Right lung (tissue), 5 donors: ENCODE data around the gene TMC7. TPM values are rescaled to one million over a fixed set of nuclear protein-coding genes. Genes with fewer than 3 reads are reported as not detected.

Source experiments
- DNase-seq, 2 donors: peaks; one replicate each; pipeline ENCODE4 v3.0.0-alpha.2; 2013
- polyA plus RNA-seq, 5 donors: library from polyadenylated mRNA; unstranded; fragments of 120-200 nt; gene quantifications; one replicate each; pipeline versions ENCODE4 v1.2.1 to v1.2.3, GENCODE V29; 2013; ENCODE audit warnings: inconsistent platforms in 1 of 5, low replicate concordance in 1 of 5; ENCODE audit not compliant: insufficient read length in 5 of 5, insufficient read depth in 1 of 5

TMC7 gene
- polyA plus RNA-seq, 5 donors, result 2.9 to 3.9 (median 3.4) TPM

GRCh38 chr16:19027416-19027815, 43.7 kb downstream of the TMC7 start:
- no peak for DNase-seq

- no peak for DNase-seq
Measured at GRCh38 chr16:19029980-19030379, 46.2 kb downstream of the TMC7 start.

GRCh38 chr16:19031738-19032137, 48.0 kb downstream of the TMC7 start:
- no peak for DNase-seq

DNA sequence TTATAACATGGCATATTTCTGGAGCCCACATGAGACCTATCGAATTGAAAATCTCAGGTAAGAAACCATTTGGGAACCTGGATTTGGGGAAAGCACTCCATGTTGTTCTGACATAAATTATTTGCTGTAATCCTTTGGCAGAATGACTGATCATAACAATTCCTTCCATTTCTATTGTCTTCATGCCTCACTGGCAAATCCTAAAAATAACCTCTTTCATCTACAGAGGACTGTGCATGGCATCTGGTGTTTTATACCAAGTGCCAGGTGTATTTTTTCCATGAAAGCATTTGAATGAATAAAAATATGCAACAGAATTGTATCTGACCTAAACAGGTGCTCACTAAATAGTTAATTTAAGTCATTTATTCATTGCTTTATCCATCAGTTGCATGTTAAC, 50.0 kb downstream of the TMC7 start:
- no peak for DNase-seq

GRCh38 chr16:19040400-19040799, 56.7 kb downstream of the TMC7 start:
- DNase-seq, result no peak

DNA sequence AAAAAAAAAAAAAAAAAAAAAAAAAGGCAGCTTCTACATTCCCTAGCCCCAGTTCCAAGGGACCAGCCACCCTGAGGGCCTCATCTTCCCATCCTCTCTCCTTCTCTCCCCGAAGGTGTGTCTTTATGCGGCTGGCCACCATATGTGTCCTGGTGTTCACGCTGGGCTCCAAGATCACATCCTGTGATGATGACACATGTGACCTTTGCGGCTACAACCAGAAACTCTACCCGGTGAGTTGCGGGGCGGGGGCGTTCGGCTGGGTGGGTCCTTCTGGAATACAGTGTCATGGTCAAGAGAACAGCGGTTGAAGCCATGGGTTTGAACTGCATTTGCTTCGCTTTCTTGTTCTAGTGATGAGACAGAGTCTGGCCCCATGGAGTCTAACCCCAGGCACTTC, 61.0 kb downstream of the TMC7 start:
- no peak for DNase-seq

- DNase-seq, result no peak
Measured at GRCh38 chr16:19046062-19046461, 62.3 kb downstream of the TMC7 start.

DNA sequence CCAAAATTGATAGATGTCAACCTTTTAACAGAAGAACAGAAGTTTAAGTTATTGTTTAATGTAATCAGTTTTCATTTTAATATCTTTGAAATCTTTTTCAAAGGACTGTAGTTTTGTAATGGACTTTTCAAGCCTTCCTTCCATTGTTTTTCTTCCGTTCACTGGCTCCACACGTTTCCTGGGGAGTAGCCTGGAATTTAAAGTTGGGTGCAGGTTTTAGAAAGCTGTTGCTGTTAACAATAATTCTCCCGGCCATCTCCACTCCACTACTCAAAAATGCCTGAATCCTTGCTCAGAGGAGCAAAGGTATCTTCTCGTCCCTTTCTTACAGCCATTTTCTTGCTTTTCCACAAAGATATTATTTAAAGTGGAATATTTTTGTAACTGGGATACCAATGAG, 79.0 kb downstream of the TMC7 start:
- no peak for DNase-seq

- DNase-seq, result no peak
Measured at GRCh38 chr16:19066988-19067348, 83.2 kb downstream of the TMC7 start.

GRCh38 chr16:19067349-19068236, 83.9 kb downstream of the TMC7 start, which contains the start of gene COQ7:
Gene COQ7, plus strand, starts transcription at chr16:19067614. Its CDS starts 51 bp downstream, at chr16:19067665.
- DNase-seq, result peak; percentile 100

DNA sequence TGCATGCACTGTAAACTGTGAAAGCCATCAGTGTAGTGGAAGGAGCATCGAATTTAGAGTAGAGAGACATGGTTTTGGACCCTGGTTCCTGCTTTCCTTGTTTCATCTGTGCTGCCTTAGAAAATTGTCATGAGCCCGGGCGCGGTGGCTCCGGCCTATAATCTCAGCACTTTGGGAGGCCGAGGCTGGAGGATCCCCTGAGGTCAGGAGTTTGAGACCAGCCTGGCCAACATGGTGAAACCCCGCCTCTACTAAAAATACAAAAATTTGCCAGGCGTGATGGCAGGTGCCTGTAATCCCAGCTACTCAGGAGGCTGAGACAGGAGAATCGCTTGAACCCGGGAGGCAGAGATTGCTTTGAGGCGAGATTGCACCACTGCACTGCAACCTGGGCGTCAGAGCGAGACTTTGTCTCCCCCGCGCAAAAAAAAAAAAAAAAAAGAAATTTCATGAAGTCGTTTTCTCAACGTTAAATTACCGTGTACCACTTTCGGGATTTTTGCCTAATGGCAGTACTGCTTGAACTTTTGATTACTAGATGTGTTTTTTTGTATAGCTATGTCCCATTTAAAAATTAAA, 84.6 kb downstream of the TMC7 start:
- DNase-seq, result no peak

DNA sequence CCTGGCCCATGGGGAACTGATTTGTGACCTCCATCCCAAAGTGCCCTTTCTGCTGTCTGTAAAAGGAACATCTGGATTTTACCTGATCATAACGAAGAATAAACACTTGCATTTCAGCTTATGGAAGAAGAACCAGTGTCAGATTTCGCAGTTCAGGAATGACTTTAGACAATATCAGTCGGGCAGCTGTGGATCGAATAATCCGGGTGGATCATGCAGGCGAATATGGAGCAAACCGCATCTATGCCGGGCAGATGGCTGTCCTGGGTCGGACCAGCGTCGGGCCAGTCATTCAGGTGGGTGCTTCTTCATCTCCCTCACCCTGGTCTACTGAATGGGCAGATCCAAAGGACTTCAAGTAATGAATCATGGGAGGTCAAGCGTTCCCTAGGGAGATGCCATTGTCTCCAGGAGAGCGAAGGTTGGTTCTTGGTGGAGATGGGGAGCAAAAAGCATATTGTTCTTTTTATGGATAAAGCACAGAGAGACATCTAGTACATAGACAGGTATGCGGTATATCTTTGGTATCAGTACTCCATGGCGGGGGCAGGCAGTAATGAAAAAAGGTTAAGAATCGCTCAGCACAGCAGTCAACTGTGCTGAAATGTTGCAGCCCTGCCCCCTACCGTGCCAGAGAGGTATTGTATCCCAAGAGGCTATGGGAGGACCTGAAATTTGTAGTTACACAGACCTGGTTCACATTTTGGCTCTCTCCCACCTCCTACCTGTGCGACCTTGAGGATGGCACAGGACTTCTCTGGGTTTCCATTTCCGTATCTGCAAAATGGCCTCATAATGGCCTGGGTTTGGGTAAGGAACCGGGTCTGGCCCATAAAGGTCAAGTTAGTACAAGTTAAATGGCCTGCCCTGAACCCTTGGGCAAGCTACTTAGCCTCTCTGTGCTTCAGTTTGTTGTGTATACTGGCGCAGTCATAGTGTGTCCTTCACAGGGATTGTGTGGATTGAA, 88.4 kb downstream of the TMC7 start:
- DNase-seq, result no peak

DNA sequence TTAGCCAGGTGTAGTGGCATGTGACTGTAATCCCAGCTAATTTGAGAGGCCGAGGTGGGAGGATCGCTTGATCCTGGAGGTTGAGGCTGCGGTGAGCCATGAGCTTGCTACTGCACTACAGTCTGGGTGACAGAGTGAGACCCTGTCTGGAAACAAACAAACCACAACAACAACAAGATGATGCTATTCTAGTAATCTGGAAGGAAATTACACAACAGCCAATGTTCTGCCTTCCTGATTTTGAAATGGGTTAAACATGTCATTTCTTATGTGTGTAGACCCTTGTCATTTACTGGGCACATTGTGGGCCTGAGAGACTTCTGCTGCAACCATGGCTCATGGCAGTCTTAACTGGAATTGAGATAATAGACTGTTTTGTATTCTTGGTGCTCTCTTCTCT, 89.6 kb downstream of the TMC7 start:
- DNase-seq, result no peak

- no peak for DNase-seq
Measured at GRCh38 chr16:19073863-19074262, 90.1 kb downstream of the TMC7 start.

GRCh38 chr16:19075511-19075910, 91.8 kb downstream of the TMC7 start:
- no peak for DNase-seq

DNA sequence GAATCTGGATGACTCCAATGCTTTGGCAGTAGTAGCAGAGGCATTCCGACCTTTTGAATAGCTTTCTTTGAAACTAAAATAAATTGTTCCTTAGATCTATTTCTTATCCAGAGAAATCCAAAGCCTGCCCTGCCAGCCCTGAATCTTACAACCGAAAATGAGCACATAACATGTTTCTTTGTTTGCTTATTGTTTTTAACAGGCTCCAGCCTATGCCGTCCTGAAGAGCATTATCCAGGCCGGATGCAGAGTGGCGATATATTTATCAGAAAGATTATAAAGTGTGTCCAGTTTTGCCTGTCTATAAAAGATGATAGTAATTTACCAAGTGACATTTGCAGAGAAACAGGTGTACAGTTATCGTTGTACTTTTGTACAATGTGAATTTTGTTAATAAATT, 94.1 kb downstream of the TMC7 start:
- no peak for DNase-seq

GRCh38 chr16:19083670-19084069, 99.9 kb downstream of the TMC7 start:
- no peak for DNase-seq

GRCh38 chr16:19084139-19084538, 100.4 kb downstream of the TMC7 start:
- DNase-seq, result no peak

DNA sequence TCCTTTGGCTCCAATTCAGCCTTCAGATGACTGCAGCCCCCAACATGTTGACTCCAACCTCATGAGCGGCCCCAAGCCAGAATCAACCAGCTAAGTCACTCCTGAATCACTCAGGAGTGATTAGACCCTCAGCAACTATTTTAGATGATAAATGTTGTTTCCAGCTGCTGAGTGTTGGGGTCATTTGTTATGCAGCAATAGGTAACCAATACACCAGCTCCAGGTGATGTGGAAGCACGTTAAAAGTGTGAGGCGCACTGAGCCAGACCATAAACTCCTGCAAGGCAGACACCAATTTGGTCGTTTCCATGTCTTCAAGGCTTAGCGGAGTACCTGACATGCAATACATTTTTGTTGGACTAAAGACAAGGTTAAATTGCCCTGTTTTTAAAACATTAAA, 101.1 kb downstream of the TMC7 start:
- DNase-seq, result no peak

GRCh38 chr16:19085679-19086200, 102.0 kb downstream of the TMC7 start:
- DNase-seq, result no peak

DNA sequence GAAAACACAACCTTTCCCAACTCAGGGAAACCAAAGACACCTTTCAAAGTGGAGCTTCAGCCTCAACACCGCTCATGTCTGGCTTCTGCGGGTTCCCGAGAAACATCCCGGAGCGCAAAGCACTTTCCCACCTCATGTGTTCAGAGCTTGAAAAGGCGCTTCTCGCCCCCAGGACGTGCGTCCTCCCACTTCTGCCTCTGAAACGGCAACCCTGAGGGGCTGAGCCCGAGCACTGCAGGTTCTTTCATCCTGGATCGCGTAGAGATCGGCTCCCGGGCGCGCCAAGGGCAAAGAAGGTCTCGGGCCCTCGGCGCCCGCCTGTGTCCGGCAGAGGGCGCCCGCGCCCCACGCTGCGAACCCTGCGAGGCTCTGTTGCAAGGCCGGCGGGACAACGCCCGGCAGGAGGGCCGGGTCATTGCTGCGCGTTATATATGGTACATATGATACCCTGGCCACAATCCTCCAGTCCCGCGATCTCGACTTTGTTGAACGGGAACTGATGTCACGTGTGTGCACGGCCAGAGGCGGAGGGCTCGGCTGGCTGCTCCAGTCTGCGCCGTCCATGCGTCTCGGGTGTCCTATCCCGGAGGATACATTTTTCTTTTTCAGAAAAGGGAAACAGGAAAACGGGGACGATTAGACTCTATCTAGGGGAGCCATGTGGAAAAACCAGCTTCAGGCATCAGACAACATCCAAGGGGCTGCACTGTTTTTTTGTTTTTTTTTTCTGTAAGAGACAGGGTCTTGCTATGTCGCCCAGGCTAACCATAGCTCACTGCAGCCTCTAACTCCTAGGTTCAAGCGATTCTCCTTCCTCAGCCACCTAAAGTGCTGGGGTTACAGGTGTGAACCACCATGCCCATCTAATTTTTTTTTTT, 102.8 kb downstream of the TMC7 start:
- DNase-seq, result peak; percentile 90 to 93
